Measurements from ENCODE around the gene MEGF6. TPM values are rescaled to one million over a fixed set of nuclear protein-coding genes. Genes with fewer than 3 reads are reported as not detected.

Gene MEGF6
- total and polyA plus RNA-seq, 2 donors (not counting 1 experiment from before 2014, with no cell fraction given): 43.2 to 77.3 TPM

- no peak overlapping the region for H3K9ac ChIP-seq (ENCODE audit: low read length)
- H3K27me3 ChIP-seq (replicated peaks in 1 of 4; ENCODE audit: control extremely low read depth in 1 of 4, control insufficient read depth in 3 of 4, insufficient read depth in 4 of 4, low read length in 3 of 4): no peaks in the 10 kb centered on the region
- DNase-seq (no peak), ATAC-seq (ENCODE audit: low read depth) (no peak)
- H3K4me2 ChIP-seq (replicated peaks; ENCODE audit: low read depth, low read length, poor library complexity, severe bottlenecking): no peak overlapping the region
- no peaks in the 10 kb centered on the region for H4K20me1 ChIP-seq (ENCODE audit: control insufficient read depth, insufficient read depth, low read length, poor library complexity, severe bottlenecking)
- H3K9me3 ChIP-seq (ENCODE audit: control extremely low read depth in 1 of 3, control insufficient read depth in 2 of 3, insufficient read depth in 1 of 3, low read length in 2 of 3): peaks cover 0 to 2% (median 0%) of the 10 kb centered on the region in 3 donors
- H3K4me1 Mint-ChIP-seq: peaks cover 4% of the 10 kb centered on the region
- H3K4me3 ChIP-seq (ENCODE audit: control extremely low read depth in 1 of 5, extremely low read depth in 1 of 5, insufficient read depth in 1 of 5, low read depth in 2 of 5, low read length in 4 of 5): no peak overlapping the region
- no peaks in the 10 kb centered on the region for H3K79me2 ChIP-seq (ENCODE audit: control insufficient read depth, insufficient read depth, low read length)
- no peak overlapping the region for H3K27ac Mint-ChIP-seq
- peaks cover 3% of the 10 kb centered on the region for H3K27me3 Mint-ChIP-seq
- WGBS (ENCODE audit: insufficient coverage): 91% methylated on average over 31 of the region's 31 CpGs
- no peaks in the 10 kb centered on the region for H3K36me3 ChIP-seq (replicated peaks in 1 of 2; ENCODE audit: control extremely low read depth in 1 of 2, control insufficient read depth in 1 of 2, extremely low read depth in 1 of 2, insufficient read depth in 2 of 2, low read length in 1 of 2)
- no peak overlapping the region for H3K4me3 Mint-ChIP-seq
- no peaks in the 10 kb centered on the region for H3K4me1 ChIP-seq (ENCODE audit: control insufficient read depth in 2 of 2, insufficient read depth in 2 of 2, low read length in 2 of 2)
- no peak overlapping the region for H3K27ac ChIP-seq (ENCODE audit: low read length in 2 of 2)
- H3K9me3 Mint-ChIP-seq (ENCODE audit: insufficient read depth): no peaks in the 10 kb centered on the region
- intact Hi-C loops (cut with micrococcal nuclease): no loop called here
- no peak overlapping the region for H2AFZ ChIP-seq (ENCODE audit: insufficient read depth, low read depth, low read length, poor library complexity, severe bottlenecking)
- TF ChIP-seq CTCF (IDR thresholded peaks at IDR 0.05) (no peak), EZH2 (IDR thresholded peaks at IDR 0.05; ENCODE audit: borderline replicate concordance, insufficient read depth, low read depth, low read length, poor library complexity, severe bottlenecking) (no peak)
- ChIA-PET POLR2A (no interaction called here), CTCF (interaction anchor here (4.2 kb wide), 1 partner anchor 16 kb away, joined by 11 read pairs; no protein-coding TSS in a partner anchor)
These were observed 142.0 kb downstream of the MEGF6 start for GRCh38 chr1:3469104-3469848.
